T47D (cell line): ENCODE results near the gene ZNF275.

Experiments used
- DNase-seq, 2 experiments: peaks; one replicate each; pipeline versions ENCODE4 v3.0.0 to v3.0.0-alpha.2; 2011 to 2012; ENCODE audit warnings: low read depth in 1 of 2, low spot score in 1 of 2
- JUND ChIP-seq: IDR thresholded peaks from 2 replicates; pipeline ENCODE4 v1.6.1; 2012; ENCODE audit warnings: low read depth
- in situ Hi-C: cut with HindIII; loops from 2 replicates; pipeline ENCODE4 v1.10.0; 2016; ENCODE audit warnings: low sequenced_read_pairs, low pct_unique_long_range_greater_than_20kb

ZNF275 gene

GRCh38 chrX:153401133-153401764 lies 67.3 kb downstream of the ZNF275 start, which contains the start of gene PNMA6E:
PNMA6E (minus strand) TSS chrX:153401350; CDS start chrX:153398849, 2,501 bp downstream.
- TF ChIP-seq JUND = no peak
- in situ Hi-C loops = no loop called here

More at GRCh38 chrX:153401133-153401764, 67.3 kb downstream of the ZNF275 start, which contains the start of gene PNMA6E:
- DNase-seq = no peak
